Liver (tissue), 9 donors: ENCODE measurements around the gene NEDD4. TPM values are rescaled to one million over a fixed set of nuclear protein-coding genes. Genes with fewer than 3 reads are reported as not detected.

Experiments
- DNase-seq: peaks from one replicate; pipeline ENCODE4 v3.0.0-alpha.2; 2017; ENCODE audit warnings: low spot score
- H3K27ac ChIP-seq, 2 donors: one replicate each; pipeline ENCODE4 v1.7.0; 2013; ENCODE audit warnings: inconsistent platforms in 2 of 2, low read length in 2 of 2, control low read depth in 1 of 2, low read depth in 1 of 2, mild to moderate bottlenecking in 1 of 2
- H3K27me3 ChIP-seq, 4 donors: one replicate each; pipeline versions ENCODE4 v1.6.1 to v1.7.0; 2013; ENCODE audit warnings: low read length in 3 of 4, inconsistent platforms in 1 of 4, mild to moderate bottlenecking in 1 of 4, moderate library complexity in 1 of 4; ENCODE audit not compliant: control insufficient read depth in 4 of 4, insufficient read depth in 4 of 4
- H3K36me3 ChIP-seq, 4 donors: one replicate each; pipeline versions ENCODE4 v1.6.1 to v1.7.0; 2013; ENCODE audit warnings: low read length in 3 of 4, mild to moderate bottlenecking in 3 of 4, low read depth in 1 of 4, moderate library complexity in 1 of 4; ENCODE audit not compliant: control insufficient read depth in 4 of 4, insufficient read depth in 3 of 4
- H3K4me1 ChIP-seq, 4 donors: one replicate each; pipeline versions ENCODE4 v1.6.1 to v1.7.0; 2013; ENCODE audit warnings: low read length in 3 of 4, mild to moderate bottlenecking in 3 of 4, moderate library complexity in 1 of 4; ENCODE audit not compliant: control insufficient read depth in 4 of 4, insufficient read depth in 4 of 4
- H3K4me3 ChIP-seq, 3 donors: one replicate each; pipeline versions ENCODE4 v1.6.1 to v1.7.0; 2013; ENCODE audit warnings: low read length in 3 of 3, control low read depth in 1 of 3, low read depth in 1 of 3, mild to moderate bottlenecking in 1 of 3
- H3K9ac ChIP-seq, 2 donors: one replicate each; pipeline ENCODE4 v1.7.0; 2013; ENCODE audit warnings: low read length in 2 of 2, mild to moderate bottlenecking in 2 of 2, moderate library complexity in 2 of 2, control low read depth in 1 of 2, low read depth in 1 of 2
- H3K9me3 ChIP-seq, 4 donors: one replicate each; pipeline versions ENCODE4 v1.6.1 to v1.7.0; 2013; ENCODE audit warnings: low read length in 3 of 4; ENCODE audit not compliant: control insufficient read depth in 4 of 4
- EGR1 ChIP-seq, 2 donors: IDR thresholded peaks; 2 replicates each; pipeline ENCODE4 v1.6.1; 2016 to 2018; ENCODE audit warnings: antibody characterized with exemption in 2 of 2, low read depth in 2 of 2
- FOXA2 ChIP-seq: IDR thresholded peaks from 2 replicates; pipeline ENCODE4 v1.6.1; 2016; ENCODE audit warnings: antibody characterized with exemption
- GABPA ChIP-seq, 2 donors: IDR thresholded peaks in 1 of 2; conservative IDR thresholded peaks in 1 of 2; 2 replicates each; pipeline ENCODE4 v1.6.1; 2016; ENCODE audit warnings: antibody characterized with exemption in 2 of 2, mild to moderate bottlenecking in 1 of 2, moderate library complexity in 1 of 2
- HNF4A ChIP-seq, 2 donors: conservative IDR thresholded peaks; 2 replicates each; pipeline ENCODE4 v1.6.1; 2016; ENCODE audit warnings: antibody characterized with exemption in 2 of 2, mild to moderate bottlenecking in 2 of 2
- NR2F2 ChIP-seq: IDR thresholded peaks from 2 replicates; pipeline ENCODE4 v1.6.1; 2016; ENCODE audit warnings: antibody characterized with exemption
- RAD21 ChIP-seq, 2 donors: IDR thresholded peaks; 2 replicates each; pipeline ENCODE4 v1.6.1; 2016; ENCODE audit warnings: antibody characterized with exemption in 2 of 2, mild to moderate bottlenecking in 2 of 2
- TAF1 ChIP-seq: conservative IDR thresholded peaks from 2 replicates; pipeline ENCODE4 v1.6.1; 2016; ENCODE audit warnings: antibody characterized with exemption, mild to moderate bottlenecking
- YY1 ChIP-seq: IDR thresholded peaks from 2 replicates; pipeline ENCODE4 v1.6.1; 2016; ENCODE audit warnings: antibody characterized with exemption, mild to moderate bottlenecking
- WGBS: extraction: QIAGEN DNeasy Blood & Tissue Kit; methylation state at CpG from one replicate; pipeline ENCODE4 v1.1.7; 2013; 5-methylcytosine and 5-hydroxymethylcytosine counted together
- polyA plus RNA-seq, 2 donors: library from polyadenylated mRNA; stranded (reverse) in 1 of 2; unstranded in 1 of 2; fragments of 200-250 nt in 1 of 2; fragments of >200 nt in 1 of 2; fragmentation: Nextera tagmentation in 1 of 2; extraction: Ambion mirVana in 1 of 2; gene quantifications; one replicate each; pipeline versions ENCODE4 v1.2.1 to v1.2.3, GENCODE V29; 2013 to 2015
- total RNA-seq, 2 donors: library from RNA; depleted of rRNA; stranded (reverse); fragments of >200 nt; gene quantifications; one replicate each; pipeline ENCODE4 v1.2.3, GENCODE V29; 2014
- TF ChIP-seq, protein P1 (sequence below): IDR thresholded peaks from 2 replicates; pipeline ENCODE4 v1.6.1; 2016; ENCODE audit warnings: antibody characterized with exemption, mild to moderate bottlenecking
- TF ChIP-seq, protein P2 (sequence below): IDR thresholded peaks from 2 replicates; pipeline ENCODE4 v1.6.1; 2016; ENCODE audit warnings: antibody characterized with exemption
- donor health status: healthy.
- donor health status: healthy.
- donor health status: healthy.
- donor health status: healthy.
- donor health status: healthy.

The NEDD4 gene
- total and polyA plus RNA-seq, 4 donors: 9.1 to 17.5 (median 12.4) TPM

DNA sequence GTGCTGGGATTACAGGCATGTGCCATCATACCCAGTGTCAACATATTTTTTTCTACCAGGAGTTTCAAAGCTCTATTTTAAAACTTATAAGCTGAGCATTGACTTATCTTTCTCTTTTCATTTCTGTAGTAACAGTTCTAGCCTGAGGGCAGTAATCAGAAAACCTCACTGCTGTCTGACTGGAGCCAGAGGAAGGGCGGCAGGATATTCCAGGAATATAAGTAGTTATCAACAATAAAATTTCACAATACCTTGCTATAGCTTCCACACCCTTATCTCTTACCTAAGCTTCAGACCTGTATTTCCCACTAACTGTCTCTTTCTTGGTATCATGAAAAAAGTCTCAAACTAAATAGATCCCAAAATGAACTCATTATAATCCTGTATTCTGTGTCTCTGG, 5.1 kb upstream of the NEDD4 start (continued):
- TF ChIP-seq EGR1 (IDR thresholded peaks at IDR 0.05; ENCODE audit: low read depth in 2 of 2) (no peak), TAF1 (no peak), FOXA2 (no peak), HNF4A (conservative IDR thresholded peaks at IDR 0.05) (no peak), NR2F2 (no peak)
- TF ChIP-seq, protein P1, sequence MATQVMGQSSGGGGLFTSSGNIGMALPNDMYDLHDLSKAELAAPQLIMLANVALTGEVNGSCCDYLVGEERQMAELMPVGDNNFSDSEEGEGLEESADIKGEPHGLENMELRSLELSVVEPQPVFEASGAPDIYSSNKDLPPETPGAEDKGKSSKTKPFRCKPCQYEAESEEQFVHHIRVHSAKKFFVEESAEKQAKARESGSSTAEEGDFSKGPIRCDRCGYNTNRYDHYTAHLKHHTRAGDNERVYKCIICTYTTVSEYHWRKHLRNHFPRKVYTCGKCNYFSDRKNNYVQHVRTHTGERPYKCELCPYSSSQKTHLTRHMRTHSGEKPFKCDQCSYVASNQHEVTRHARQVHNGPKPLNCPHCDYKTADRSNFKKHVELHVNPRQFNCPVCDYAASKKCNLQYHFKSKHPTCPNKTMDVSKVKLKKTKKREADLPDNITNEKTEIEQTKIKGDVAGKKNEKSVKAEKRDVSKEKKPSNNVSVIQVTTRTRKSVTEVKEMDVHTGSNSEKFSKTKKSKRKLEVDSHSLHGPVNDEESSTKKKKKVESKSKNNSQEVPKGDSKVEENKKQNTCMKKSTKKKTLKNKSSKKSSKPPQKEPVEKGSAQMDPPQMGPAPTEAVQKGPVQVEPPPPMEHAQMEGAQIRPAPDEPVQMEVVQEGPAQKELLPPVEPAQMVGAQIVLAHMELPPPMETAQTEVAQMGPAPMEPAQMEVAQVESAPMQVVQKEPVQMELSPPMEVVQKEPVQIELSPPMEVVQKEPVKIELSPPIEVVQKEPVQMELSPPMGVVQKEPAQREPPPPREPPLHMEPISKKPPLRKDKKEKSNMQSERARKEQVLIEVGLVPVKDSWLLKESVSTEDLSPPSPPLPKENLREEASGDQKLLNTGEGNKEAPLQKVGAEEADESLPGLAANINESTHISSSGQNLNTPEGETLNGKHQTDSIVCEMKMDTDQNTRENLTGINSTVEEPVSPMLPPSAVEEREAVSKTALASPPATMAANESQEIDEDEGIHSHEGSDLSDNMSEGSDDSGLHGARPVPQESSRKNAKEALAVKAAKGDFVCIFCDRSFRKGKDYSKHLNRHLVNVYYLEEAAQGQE: no peak
- TF ChIP-seq, protein P2, sequence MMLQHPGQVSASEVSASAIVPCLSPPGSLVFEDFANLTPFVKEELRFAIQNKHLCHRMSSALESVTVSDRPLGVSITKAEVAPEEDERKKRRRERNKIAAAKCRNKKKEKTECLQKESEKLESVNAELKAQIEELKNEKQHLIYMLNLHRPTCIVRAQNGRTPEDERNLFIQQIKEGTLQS: no peak

DNA sequence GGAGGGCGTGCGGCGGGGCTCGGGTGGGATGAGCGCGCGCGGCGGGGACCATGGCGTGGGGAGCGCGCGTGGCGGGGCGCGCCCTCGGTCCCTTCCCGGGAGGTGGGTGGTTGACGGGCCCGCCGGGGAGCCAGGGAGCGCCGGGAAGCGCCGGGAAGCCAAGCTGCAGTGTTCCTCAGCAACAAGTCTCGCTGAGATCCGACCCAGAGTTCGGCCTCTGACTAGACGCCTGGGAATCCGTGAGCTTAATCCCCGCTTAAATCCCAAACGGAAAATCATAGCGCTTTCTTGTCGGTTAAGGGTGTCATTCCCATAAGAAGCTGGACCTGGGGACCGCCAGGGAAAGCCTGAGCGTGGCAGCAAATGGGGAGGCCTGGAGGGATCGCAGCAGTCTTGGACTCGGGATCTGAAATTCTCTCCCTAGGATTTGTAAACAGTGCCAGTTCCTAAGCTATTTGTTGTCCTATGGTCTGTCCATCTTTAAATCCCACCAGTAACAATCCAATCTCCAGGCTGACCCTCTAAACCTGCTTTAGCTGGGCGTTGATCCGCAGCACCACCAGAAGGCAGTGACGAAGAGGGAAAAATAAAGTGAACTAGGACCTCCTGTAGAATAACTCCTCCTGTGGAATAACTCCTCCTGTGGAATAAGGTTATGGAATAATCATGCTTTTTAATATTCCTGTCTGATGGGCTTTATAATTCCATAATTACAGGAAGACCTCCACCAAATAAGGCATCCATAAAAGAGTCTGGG, 570 bp upstream of the NEDD4 start:
- peak overlapping the region; percentile 80 to 92 for H3K27ac ChIP-seq
- TF ChIP-seq RAD21 (IDR thresholded peaks at IDR 0.05) (peak; percentile 21 to 43), TAF1 (no peak)
- DNase-seq: no peak
- H3K9me3 ChIP-seq: no peaks in the 10 kb centered on the region
- WGBS: 2% methylated on average over 41 of the region's 41 CpGs
- H3K36me3 ChIP-seq: no peaks in the 10 kb centered on the region
- H3K4me1 ChIP-seq: peaks cover 0 to 14% (median 4%) of the 10 kb centered on the region in 4 donors
- peak overlapping the region; percentile 81 to 83 for H3K9ac ChIP-seq
- peak overlapping the region; percentile 62 to 86 (median 84) for H3K4me3 ChIP-seq
- no peaks in the 10 kb centered on the region for H3K27me3 ChIP-seq

DNA sequence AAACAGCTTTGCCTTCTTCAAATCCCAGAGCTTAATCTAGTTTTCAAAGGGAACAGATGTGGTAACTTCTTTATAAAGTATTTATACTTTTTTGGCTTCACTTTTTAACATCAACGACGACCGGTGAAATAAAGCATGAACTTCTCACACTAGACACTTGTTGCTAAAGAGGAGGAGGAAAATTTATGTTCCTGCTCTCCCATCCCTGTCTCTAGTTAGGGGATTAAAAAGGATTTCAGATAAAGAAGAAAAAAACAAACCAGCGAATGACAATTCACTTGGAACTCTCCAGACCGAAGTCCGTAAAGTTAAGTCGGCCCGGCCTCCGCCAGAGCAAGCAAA, 672 bp downstream of the NEDD4 start:
- no peak for DNase-seq
- H3K9me3 ChIP-seq: no peaks in the 10 kb centered on the region
- 1% methylated on average over 9 of the region's 9 CpGs for WGBS
- H3K27ac ChIP-seq: peak overlapping the region; percentile 92 to 95
- no peaks in the 10 kb centered on the region for H3K36me3 ChIP-seq
- H3K4me3 ChIP-seq: peak overlapping the region; percentile 64 to 84 (median 74)
- peak overlapping the region; percentile 45 to 46 for H3K9ac ChIP-seq
- TF ChIP-seq HNF4A (conservative IDR thresholded peaks at IDR 0.05) (peak; percentile 6 to 49), GABPA (IDR thresholded peaks at IDR 0.05 in 1 of 2, conservative IDR thresholded peaks at IDR 0.05 in 1 of 2) (no peak), YY1 (no peak)
- TF ChIP-seq, protein P2: no peak
- peaks cover 0 to 14% (median 4%) of the 10 kb centered on the region in 4 donors for H3K4me1 ChIP-seq
- no peaks in the 10 kb centered on the region for H3K27me3 ChIP-seq
